Gastrocnemius medialis (tissue), 4 donors: ENCODE data around the gene HMX1. TPM values are rescaled to one million over a fixed set of nuclear protein-coding genes. Genes with fewer than 3 reads are reported as not detected.

Experiments used
- ATAC-seq, 2 donors: fragments of 150-250 bp; one replicate each; pipeline ENCODE4 v1.9.1; 2016
- DNase-seq, 2 donors: peaks; one replicate each; pipeline ENCODE4 v3.0.0-alpha.2; 2019
- H3K27ac ChIP-seq, 4 donors: fragments of 200-600 bp; sonication (generic); 1 replicate in 1 of 4; 2 replicates in 3 of 4; pipeline ENCODE4 v1.5.1; 2016 to 2018; ENCODE audit warnings: mild to moderate bottlenecking in 2 of 4, moderate library complexity in 1 of 4
- H3K27me3 ChIP-seq, 3 donors: fragments of 200-600 bp; sonication (generic) in 2 of 3; 1 replicate in 1 of 3; 2 replicates in 2 of 3; pipeline versions ENCODE4 v1.5.1 to v1.6.0; 2016 to 2019; ENCODE audit warnings: mild to moderate bottlenecking in 1 of 3, moderate library complexity in 1 of 3
- H3K36me3 ChIP-seq, 2 donors: fragments of 200-600 bp; sonication (generic) in 1 of 2; one replicate each; pipeline ENCODE4 v1.5.1; 2017 to 2018
- H3K4me1 ChIP-seq, 2 donors: fragments of 200-600 bp; sonication (generic) in 1 of 2; one replicate each; pipeline ENCODE4 v1.5.1; 2016 to 2017; ENCODE audit warnings: mild to moderate bottlenecking in 2 of 2
- H3K4me3 ChIP-seq, 4 donors: fragments of 200-600 bp; sonication (generic) in 3 of 4; 1 replicate in 1 of 4; 2 replicates in 3 of 4; pipeline ENCODE4 v1.5.1; 2016 to 2019; ENCODE audit warnings: mild to moderate bottlenecking in 2 of 4
- H3K9me3 ChIP-seq, 3 donors: fragments of 200-600 bp; sonication (generic) in 2 of 3; 1 replicate in 1 of 3; 2 replicates in 2 of 3; pipeline ENCODE4 v1.5.1; 2016 to 2019
- POLR2A ChIP-seq, 2 donors: fragments of 450-650 bp; IDR thresholded peaks; one replicate each; pipeline ENCODE4 v1.6.1; 2017; ENCODE audit warnings: antibody characterized with exemption in 2 of 2, mild to moderate bottlenecking in 2 of 2, moderate library complexity in 2 of 2
- in situ Hi-C, 4 donors: fragments of 200-750 bp; cut with MboI; loops; one replicate each; pipeline versions ENCODE4 v1.15.0 to v1.8.0; 2017; ENCODE audit warnings: low sequenced_read_pairs in 4 of 4
- intact Hi-C: fragments of 100-400 bp; cut with DNase I; formaldehyde crosslinking; loops from one replicate; pipeline ENCODE4 v1.15.1; 2023; ENCODE audit warnings: low total_unique reads
- total RNA-seq, 4 donors: library from RNA; depleted of rRNA; stranded (reverse); fragments of >200 nt; gene quantifications; one replicate each; pipeline versions ENCODE4 v1.1.0 to v1.2.3, GENCODE V29; 2016
- TF ChIP-seq, protein P1 (sequence below), 5 experiments: fragments of 450-650 bp in 3 of 5; fragments of 200-600 bp in 2 of 5; sonication (generic) in 2 of 5; IDR thresholded peaks in 4 of 5; conservative IDR thresholded peaks in 1 of 5; 1 replicate in 4 of 5; 2 replicates in 1 of 5; pipeline ENCODE4 v1.5.1; 2016 to 2019; ENCODE audit warnings: antibody characterized with exemption in 5 of 5, mild to moderate bottlenecking in 3 of 5, moderate library complexity in 3 of 5

Gene HMX1
- total RNA-seq, 4 donors from 2014 or later: not detected

GRCh38 chr4:8910100-8910821 lies 38.6 kb upstream of the HMX1 start:
- Histone ChIP-seq H3K27me3 (peaks cover 5 to 7% (median 6%) of the 10 kb centered on the region in 3 donors), H3K27ac (no peak overlapping the region), H3K9me3 (no peaks in the 10 kb centered on the region), H3K36me3 (no peaks in the 10 kb centered on the region), H3K4me3 (no peak overlapping the region), H3K4me1 (no peaks in the 10 kb centered on the region)
- in situ Hi-C loops: no loop called here
- DNase-seq (no peak), ATAC-seq (no peak)
- TF ChIP-seq POLR2A (IDR thresholded peaks at IDR 0.05): no peak
- TF ChIP-seq, protein P1, sequence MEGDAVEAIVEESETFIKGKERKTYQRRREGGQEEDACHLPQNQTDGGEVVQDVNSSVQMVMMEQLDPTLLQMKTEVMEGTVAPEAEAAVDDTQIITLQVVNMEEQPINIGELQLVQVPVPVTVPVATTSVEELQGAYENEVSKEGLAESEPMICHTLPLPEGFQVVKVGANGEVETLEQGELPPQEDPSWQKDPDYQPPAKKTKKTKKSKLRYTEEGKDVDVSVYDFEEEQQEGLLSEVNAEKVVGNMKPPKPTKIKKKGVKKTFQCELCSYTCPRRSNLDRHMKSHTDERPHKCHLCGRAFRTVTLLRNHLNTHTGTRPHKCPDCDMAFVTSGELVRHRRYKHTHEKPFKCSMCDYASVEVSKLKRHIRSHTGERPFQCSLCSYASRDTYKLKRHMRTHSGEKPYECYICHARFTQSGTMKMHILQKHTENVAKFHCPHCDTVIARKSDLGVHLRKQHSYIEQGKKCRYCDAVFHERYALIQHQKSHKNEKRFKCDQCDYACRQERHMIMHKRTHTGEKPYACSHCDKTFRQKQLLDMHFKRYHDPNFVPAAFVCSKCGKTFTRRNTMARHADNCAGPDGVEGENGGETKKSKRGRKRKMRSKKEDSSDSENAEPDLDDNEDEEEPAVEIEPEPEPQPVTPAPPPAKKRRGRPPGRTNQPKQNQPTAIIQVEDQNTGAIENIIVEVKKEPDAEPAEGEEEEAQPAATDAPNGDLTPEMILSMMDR (IDR thresholded peaks at IDR 0.05 in 4 of 5, conservative IDR thresholded peaks at IDR 0.05 in 1 of 5): no peak
- intact Hi-C loops: loop anchor here (10.0 kb wide), 1 partner anchor 305 kb away; no protein-coding TSS in a partner anchor

DNA sequence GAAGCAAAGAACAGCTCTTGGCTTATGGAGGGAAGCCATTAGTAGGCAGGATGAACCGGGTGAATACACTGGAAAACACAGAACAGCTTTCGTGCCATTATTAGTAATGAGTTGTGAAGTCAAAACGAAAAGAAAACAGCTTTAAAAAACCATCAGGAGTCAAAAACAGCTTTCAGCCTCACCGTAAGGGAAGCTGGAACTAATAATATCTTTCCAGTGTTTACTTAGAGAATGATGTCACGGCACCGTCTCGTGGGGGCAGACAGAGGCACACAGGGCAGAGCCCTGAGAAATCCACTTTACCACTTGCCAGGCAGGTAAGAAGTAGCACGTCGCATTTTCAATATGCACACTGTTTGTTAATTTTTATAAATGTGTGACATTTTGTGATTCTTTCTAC lies 37.9 kb upstream of the HMX1 start:
- Histone ChIP-seq H3K36me3 (no peaks in the 10 kb centered on the region), H3K27ac (no peak overlapping the region), H3K4me1 (no peaks in the 10 kb centered on the region), H3K9me3 (no peaks in the 10 kb centered on the region), H3K27me3 (peaks cover 5 to 7% (median 6%) of the 10 kb centered on the region in 3 donors), H3K4me3 (no peak overlapping the region)
- DNase-seq (no peak), ATAC-seq (no peak)
- intact Hi-C loops: no loop called here
- in situ Hi-C loops: no loop called here
- no peak for TF ChIP-seq POLR2A (IDR thresholded peaks at IDR 0.05)
- TF ChIP-seq, protein P1 (IDR thresholded peaks at IDR 0.05 in 4 of 5, conservative IDR thresholded peaks at IDR 0.05 in 1 of 5): no peak

GRCh38 chr4:8908206-8908893 lies 36.7 kb upstream of the HMX1 start:
- no peak for DNase-seq
- no peaks in the 10 kb centered on the region for H3K36me3 ChIP-seq
- H3K27ac ChIP-seq: no peak overlapping the region
- intact Hi-C loops (no loop called here), in situ Hi-C loops (no loop called here)
- no peak for TF ChIP-seq POLR2A (IDR thresholded peaks at IDR 0.05)
- TF ChIP-seq, protein P1 (IDR thresholded peaks at IDR 0.05 in 4 of 5, conservative IDR thresholded peaks at IDR 0.05 in 1 of 5): no peak
- no peaks in the 10 kb centered on the region for H3K4me1 ChIP-seq
- no peak overlapping the region for H3K4me3 ChIP-seq
- ATAC-seq: no peak
- no peaks in the 10 kb centered on the region for H3K9me3 ChIP-seq
- peaks cover 5 to 7% (median 6%) of the 10 kb centered on the region in 3 donors for H3K27me3 ChIP-seq

- Histone ChIP-seq H3K4me1 (no peaks in the 10 kb centered on the region), H3K36me3 (no peaks in the 10 kb centered on the region), H3K27ac (no peak overlapping the region), H3K27me3 (peaks cover 5 to 7% (median 6%) of the 10 kb centered on the region in 3 donors), H3K4me3 (no peak overlapping the region), H3K9me3 (no peaks in the 10 kb centered on the region)
- TF ChIP-seq POLR2A (IDR thresholded peaks at IDR 0.05): no peak
- TF ChIP-seq, protein P1 (IDR thresholded peaks at IDR 0.05 in 4 of 5, conservative IDR thresholded peaks at IDR 0.05 in 1 of 5): no peak
- in situ Hi-C loops (no loop called here), intact Hi-C loops (no loop called here)
- DNase-seq: no peak
- no peak for ATAC-seq
These were observed 36.1 kb upstream of the HMX1 start for GRCh38 chr4:8907596-8908205.
